Sigmoid colon (tissue), 4 donors: ENCODE results near the gene SLC27A1.

ENCODE experiments used
- CTCF ChIP-seq, 4 experiments: fragments of 450-650 bp in 3 of 4; fragments of 200-600 bp in 1 of 4; IDR thresholded peaks; one replicate each; pipeline ENCODE4 v1.5.1; 2016 to 2019; ENCODE audit warnings: antibody characterized with exemption in 4 of 4, mild to moderate bottlenecking in 3 of 4, moderate library complexity in 2 of 4
- EP300 ChIP-seq, 4 donors: sonication (generic); formaldehyde crosslinking; IDR thresholded peaks; one replicate each; pipeline ENCODE4 v1.6.1; 2017; ENCODE audit warnings: antibody characterized with exemption in 4 of 4
- POLR2A ChIP-seq, 2 donors: fragments of 450-650 bp; IDR thresholded peaks; one replicate each; pipeline ENCODE4 v1.6.1; 2016; ENCODE audit warnings: antibody characterized with exemption in 2 of 2, mild to moderate bottlenecking in 2 of 2, moderate library complexity in 2 of 2
- POLR2AphosphoS5 ChIP-seq, 4 donors: sonication (generic); formaldehyde crosslinking; IDR thresholded peaks; one replicate each; pipeline ENCODE4 v1.6.1; 2017; ENCODE audit warnings: antibody characterized with exemption in 4 of 4

GRCh38 chr19:17431417-17431816, 38.9 kb upstream of the SLC27A1 start:
- TF ChIP-seq CTCF (IDR thresholded peaks at IDR 0.05) = no peak
- TF ChIP-seq POLR2A (IDR thresholded peaks at IDR 0.05) = no peak
- no peak for TF ChIP-seq POLR2AphosphoS5 (IDR thresholded peaks at IDR 0.05)
- TF ChIP-seq EP300 (IDR thresholded peaks at IDR 0.05) = no peak
